GM19455 (cell line): Measurements from ENCODE around the gene PPP1R12A.
"Not testable (repeated sequence)": the region's sequence is repeated elsewhere in the genome, so short reads cannot be mapped to it uniquely, and the experiment has no call there.

ENCODE experiments used
- ATAC-seq: cut with Tn5 transposase; IDR thresholded peaks from one replicate; pipeline ENCODE4 v1.9.1; 2021; ENCODE audit not compliant: unreplicated experiment

The PPP1R12A gene

DNA sequence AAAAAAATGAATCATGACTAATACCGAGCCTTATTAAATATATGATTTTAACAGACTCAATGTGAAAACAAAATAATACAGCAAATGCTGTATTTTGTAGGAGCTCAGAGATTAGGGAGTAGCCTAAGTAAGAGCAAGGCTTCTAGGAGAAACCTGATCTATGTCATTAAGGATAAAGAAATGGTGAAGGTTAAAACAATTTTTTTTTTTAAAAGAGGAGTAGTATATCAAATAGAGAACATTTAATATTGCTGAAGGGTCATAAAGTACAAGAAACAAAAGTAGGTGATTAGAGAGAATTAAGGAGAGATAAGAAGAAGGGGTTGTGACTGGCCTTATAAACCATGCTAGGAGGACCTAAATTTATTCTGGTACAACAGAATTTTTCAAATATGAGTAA, 39.1 kb downstream of the PPP1R12A start:
- ATAC-seq = no peak

DNA sequence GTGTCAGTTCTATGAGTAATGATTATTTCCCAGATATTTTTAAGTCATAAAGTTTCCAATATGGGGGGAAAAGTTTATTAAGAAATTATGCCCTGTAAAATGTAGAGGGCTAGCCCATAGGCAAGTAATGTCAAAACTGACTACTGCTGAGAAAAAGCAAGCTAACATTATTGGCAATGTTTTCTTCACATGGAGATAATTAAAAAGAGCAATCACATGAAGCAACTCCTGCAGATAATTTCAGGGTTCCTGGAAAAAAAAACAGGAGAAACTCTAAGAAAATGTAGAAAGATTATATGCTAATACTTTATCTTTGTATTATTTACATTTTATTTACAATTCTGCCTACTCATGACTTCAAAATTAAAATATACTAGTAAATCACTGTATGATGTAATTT, 39.8 kb downstream of the PPP1R12A start:
- ATAC-seq = no peak

DNA sequence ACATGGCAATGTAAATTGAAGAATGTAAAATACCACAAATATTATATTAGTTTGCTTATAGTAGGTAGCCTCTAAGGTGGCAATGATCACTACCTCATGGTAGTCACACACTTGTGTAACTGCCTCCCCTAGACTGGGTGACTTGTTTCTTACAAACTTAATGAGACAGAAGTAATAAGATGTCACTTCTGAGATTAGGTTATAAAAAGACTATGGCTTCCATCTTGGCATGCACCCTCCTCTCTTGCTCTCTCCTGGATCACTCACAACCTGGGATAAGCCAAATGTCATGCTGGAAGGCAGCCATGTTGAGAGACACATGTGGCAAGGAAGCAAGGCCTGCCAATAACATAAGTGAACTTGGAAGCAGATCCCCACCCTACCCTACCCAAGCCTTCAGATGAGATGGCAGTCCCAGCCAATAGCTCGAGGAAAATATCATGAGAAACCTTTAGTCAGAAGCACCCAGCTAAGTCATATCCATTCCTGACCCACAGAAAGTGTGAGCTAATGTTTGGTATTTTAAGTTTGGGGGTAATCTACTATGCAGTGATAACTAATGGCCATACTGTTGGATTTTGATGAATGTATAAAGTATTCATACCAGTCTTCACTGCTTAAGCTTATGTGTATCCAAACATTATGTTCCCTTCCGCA, 43.3 kb downstream of the PPP1R12A start:
- no peak for ATAC-seq

DNA sequence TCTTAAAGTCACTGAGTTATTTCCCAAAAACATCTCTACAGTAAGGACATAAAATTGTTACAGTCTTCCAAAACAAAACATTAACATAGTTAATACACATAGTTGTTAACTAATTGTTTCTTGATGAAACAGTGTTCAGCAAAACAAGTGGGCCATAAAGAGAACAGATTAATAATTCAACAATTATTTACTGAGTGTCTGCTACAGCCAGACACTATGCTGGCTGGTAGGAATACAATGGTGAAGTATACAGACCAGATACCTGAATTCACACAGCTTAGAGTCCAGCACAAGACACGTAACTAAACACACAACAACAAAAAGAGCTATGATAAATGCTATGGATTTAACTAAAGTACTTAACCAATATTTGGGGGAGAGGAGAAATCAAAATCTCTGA, 47.0 kb downstream of the PPP1R12A start:
- ATAC-seq = no peak

DNA sequence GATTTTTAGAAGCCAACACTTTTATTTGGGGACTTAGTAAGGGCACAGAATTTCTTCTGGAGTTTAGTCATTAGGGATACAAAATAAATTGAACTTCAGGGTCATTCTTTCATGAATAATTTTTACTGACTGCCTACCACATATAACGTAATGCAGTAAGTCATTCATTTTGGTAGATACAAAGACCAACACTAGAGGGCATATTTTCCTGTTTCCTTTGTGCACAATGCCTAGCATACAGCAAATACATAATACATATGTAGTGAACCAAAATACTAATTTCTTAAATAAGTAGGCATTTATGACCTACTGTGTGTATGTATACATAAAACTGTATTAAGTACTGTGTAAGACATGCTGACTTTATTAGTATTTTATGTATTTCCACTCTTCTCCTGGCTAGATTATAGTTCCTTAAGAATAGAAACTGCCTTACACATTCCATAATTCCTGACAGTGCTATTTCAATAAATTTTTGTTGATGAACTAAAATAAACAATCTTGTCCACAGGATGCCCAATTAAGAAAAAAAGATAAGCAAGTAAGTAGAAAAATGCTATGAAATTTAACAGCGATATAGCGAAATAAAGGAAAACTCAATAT, 47.9 kb downstream of the PPP1R12A start:
- no peak for ATAC-seq

DNA sequence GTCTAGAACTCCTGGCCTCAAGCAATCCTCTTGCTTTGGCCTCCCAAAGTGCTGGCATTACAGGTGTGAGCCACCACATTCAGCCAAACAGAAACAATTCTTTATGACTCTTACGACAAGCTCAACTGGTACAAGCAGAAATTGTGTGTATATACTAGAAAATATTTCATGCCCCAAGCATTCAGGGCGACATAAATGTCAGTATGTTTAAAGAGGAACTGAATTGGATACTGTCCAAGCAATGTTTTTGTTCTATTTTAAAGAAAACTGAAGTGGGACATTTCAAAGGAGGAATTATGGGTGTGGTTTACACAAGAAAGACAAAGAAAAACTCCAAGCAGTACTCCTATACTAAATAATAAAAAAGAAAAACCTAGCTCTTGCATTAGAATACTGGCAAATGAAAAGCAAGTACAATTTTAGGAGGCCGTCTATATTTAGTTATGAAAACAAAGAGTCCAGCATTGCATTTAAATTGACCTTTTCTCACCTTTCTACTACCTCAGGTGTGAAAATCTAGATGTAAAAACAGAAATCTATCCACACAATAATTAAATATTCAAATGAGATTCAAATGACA, 48.9 kb downstream of the PPP1R12A start:
- no peak for ATAC-seq

DNA sequence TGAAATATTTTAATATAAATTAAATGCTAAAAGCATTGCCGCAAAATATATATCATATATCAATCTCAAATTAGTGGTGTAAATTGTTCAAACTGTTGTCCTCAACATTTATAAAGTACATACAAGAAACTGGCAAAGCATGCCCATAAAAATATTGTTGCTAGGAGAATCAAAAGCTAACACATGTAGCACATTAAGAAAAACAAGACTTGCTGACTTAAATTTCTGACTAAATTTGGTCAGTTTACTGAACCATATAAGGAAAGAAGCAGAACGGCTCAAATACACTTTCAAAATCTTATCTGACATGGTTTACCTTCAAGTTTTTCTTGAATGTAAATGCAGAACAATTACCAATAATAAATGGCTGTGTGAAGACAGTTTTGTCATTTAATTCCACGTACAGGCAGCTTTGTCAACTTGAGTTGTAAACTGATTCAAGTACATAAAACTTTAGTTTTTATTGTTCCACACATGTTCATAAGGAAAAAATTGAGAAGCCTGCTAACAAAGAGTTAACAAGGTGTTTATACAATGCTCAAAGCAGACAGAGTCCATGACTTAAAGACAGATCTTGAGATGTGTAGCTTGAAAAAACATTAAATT, 50.4 kb downstream of the PPP1R12A start:
- no peak for ATAC-seq

DNA sequence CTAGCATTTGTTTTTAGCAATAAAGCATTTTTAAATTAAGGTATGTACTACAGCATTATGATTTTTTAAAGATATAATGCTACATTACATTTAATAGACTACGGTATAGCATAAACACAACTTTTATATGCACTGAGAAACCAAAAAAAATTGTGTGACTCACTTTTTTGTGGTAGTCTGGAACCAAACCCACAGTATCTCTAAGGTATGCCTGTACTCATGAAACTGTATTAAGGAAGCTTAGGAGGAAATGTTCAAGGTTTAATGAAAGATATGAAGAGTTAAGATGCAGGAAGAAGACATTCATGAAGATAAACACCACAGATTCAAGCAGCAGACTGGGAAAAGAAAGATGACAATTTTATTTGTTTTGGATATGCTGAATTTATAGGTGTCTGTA, 51.7 kb downstream of the PPP1R12A start:
- no peak for ATAC-seq

DNA sequence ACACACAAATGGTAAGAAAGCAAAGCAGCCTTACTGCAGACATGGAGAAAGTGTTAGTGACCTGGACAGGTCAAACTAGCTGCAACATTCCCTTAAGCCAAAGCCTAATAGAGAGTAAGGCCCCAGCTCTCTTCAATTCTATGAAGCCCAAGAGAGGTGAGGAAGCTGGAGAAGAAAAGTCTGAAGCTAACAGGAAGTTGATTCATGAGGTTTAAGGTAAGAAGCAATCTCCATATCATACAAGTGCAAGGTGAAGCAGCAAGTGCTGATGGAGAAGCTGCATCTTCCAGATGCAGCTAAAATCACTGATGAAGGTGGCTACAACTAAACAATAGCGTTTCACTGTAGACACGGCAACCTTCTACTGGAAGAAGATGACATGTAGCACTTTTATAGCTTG, 53.5 kb downstream of the PPP1R12A start:
- ATAC-seq = no peak

DNA sequence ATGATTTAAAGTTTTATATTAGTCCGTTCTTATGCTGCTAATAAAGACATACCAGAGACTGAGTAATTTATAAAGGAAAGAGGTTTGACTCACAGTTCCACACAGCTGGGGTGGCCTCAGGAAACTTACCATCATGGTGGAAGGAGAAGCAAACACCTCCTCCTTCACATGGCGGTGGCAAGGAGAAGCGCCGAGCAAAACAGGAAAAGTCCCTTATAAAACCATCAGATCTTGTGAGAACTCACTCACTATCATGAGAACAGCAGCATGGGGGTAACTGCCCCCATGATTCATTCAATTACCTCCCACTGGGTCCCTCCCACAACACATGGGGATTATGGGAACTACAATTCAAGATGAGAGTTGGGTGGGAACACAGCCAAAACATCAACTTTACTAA, 56.4 kb downstream of the PPP1R12A start:
- ATAC-seq = not testable (repeated sequence)

DNA sequence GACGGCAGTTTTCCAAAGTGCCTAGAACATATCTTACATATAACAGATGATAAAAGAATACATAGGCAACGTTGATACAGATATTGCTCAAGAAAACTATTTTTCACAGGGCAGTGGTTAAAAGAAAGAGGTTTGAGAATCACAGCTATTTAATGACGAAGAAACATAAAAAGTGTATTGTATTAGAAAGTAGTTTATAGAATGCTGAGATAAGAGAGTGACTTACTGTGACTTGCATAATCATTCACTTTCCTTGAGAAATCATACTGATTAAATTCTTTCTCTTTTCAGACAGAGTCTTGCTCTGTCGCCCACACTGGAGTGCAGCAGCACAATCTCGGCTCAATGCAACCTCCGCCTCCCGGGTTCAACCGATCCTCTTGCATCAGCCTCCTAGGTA, 57.7 kb downstream of the PPP1R12A start:
- no peak for ATAC-seq

DNA sequence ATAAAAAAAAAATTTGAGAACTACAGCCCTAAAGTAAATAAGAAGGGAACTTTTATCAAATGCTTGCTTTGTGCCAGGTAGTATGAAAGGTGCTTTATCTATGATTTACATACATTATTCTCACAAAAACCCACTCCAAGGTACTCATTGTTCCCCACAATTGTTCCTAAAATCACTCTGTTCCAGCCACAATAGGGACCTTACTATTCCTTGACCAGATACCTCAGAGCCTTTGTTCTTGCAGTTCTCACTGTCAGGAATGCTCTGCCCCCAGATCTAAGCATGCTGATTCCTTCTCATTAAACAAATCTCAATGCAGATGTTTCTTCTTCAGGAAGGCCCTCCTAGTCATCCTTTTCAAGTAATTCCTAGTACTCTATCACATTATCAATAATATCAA, 60.2 kb downstream of the PPP1R12A start:
- no peak for ATAC-seq

DNA sequence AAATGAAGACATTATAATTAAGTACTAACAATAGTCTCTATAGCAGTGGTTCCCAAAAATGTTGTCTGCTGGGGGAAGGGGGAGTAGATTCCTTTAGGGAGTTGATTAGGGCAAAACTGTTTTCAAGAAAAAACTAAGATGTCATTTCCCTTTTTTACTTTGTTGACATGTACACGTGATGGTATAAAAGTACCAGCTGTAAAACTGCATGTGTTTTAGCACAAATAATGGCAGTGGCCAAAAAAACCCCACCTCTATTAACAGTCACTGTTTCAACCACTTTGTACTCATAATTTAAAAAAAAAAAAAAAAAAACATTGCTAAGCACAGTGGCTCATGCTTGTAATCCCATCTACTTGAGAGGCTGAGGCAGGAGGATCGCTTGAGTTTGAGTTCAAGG, 61.7 kb downstream of the PPP1R12A start:
- ATAC-seq = no peak

DNA sequence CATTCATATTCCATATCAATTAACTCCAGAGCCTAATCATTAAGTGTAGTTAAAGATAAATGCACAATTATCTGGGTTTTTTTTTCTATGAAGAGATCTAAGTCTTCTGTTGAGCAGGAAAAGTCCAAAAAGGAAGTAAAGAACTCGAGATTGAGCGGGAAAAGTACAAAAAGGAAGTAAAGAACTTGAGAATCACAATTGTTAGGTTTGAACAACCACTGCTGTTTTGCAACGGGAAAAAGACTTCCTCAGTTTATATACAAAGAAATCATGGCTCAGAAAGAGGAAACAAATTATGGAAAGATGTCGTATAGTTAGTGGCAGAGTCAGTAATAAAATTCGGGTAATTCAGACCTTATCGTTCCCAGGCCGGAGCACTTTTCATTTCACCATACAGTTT, 63.3 kb downstream of the PPP1R12A start:
- no peak for ATAC-seq

DNA sequence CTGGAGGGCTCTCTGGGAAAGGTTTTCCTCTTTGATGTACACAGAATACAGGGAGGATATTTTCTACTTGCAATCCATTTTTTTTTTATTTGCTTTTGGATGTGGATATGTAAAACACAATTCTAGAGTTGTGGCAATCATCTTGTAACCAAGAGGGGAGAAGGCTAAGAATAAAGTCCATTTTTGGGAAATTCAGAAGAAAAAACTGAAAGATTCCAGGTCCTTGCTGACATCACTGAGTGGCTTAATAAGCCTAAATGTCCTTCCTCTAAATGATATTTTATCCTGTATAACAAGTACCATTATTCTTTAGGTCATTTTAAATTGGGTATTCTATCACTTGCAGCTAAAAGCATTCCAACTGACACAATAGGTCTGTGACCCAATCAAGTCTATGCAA, 64.0 kb downstream of the PPP1R12A start:
- no peak for ATAC-seq

DNA sequence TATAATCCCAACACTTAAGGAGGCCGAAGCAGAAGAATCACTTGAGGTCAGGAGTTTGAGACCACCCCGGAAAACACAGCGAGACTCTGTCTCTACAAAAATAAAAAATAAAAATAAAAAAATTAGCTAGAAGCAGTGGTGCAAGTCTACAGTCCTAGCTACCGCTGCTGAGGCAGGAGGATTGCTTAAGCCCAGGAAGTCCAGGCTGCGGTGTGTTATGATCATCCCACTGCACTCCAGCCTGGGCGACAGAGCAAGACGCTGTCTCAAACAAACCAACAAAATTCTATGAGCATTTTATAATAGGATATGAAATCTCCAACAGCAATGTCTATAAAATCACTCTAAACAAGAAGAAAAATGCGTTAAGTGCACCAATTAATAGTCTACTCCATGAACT, 75.3 kb downstream of the PPP1R12A start:
- ATAC-seq = no peak

DNA sequence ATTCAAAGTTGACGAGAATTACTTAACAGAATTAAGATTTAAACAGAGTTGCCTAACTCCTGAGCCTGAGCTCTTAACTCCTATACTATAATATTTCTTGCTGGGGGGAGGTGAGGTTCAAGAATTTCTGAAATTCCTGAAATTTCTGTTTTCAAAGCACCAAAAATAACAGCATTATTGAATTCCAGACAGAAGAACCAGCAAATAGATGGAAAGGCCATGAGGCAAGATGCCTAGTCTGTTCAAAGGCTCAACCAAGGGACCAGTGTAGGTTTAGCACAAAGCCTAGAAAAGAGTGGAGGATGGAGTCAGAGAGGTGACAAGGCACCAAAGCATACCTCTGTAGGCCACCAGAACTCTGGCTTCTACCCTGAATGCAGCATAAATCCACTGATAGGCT, 76.4 kb downstream of the PPP1R12A start:
- no peak for ATAC-seq

DNA sequence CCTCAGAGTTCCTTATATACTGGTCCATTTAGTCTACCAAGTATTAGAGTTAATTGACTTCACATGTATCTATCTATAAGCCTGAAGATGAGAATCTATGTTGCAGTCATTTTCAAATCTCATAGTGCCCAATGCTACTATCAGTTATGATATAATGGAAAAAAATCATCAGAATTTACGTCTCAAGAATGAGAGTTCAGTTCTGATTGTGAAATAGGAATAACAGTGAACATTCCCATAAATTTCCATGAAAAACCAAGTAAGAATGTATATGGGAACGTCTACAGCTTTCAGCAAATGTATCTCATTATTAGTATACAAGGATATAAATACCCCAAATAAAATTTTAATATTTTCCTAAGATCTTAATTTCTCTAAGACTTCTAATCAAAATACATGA, 77.2 kb downstream of the PPP1R12A start:
- ATAC-seq = no peak

DNA sequence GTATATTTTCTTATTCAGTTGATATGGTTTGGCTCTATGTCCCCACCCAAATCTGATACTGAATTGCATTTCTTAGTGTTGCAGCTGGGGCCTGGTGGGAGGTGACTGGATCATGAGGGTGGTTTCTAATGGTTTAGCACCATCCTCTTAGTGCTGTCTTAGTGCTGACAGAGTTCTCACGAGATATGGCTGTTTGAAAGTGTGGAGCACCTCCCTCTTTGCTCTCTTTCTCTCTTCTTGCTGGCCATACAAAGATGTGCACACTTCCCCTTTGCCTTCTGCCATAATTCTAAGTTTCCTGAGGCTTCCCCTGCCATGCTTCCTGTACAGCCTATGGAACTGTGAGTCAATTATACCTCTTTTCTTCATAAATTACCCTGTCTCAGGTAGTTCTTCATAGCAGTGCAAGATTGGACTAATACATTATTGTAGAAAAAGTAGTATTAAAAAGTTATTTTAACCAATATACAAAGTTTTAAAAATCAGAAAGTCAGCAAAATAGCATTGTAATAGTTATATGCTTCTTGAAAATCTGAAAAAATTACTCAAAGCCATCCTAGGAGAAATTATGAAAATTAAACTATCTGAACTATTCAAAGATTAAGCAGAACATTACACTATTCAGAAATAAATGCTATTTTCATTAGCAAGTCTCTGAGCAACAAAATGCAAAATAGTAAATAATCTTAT, 84.1 kb downstream of the PPP1R12A start:
- ATAC-seq = no peak

DNA sequence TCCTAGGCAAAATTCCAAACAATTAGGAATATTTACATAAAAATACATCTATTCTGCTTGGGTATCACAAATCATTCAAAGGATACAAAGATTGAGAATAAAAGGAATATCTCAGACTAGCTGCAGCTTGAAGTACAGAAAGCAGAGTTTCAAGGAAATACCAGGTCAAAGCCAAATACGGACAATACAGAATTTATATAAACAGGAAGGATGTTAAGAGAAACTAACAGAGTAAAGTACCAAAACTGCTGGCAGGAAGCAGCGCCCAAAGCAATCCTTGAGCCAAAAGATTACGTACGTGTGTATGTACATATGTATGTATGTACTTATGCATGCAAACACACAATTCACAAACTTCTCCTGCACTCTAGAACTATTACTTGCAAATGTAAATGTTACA, 86.6 kb downstream of the PPP1R12A start:
- no peak for ATAC-seq

DNA sequence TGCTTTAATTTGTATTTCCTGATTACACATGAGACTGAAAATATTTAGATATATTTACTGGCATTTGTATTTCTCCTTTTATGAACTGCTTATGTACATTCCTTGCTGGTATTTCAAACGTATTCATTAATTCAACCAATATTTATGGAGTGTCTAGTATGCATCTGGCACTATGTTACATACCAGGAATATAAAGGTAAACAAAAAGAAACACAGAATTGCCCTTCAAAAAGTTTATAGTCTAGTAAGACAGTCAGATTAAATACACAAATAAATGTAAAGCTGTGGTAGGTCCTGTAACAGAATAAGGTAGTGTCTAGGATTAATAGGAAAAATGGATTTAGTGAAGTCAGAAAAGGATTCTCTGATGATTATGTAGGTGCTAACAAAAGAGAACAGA, 87.5 kb downstream of the PPP1R12A start:
- ATAC-seq = no peak

DNA sequence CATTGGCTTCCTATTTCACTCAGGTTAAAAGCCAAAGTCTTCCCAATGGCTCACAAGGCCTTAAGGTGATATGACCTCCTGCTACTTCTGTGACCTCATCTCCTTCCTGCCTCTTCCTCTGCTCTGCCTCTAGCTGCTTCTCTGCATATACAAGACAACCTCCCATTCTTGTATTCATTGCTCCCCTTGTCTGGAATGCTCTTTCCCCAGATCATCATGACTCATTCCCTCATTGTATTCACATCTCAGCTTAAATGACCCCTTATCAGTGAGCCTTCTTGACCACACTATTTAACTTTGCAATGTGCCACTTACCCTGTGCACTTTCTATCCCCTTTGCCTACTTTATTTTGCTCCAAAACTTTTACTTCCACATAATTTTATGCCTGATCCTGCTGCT, 90.2 kb downstream of the PPP1R12A start:
- ATAC-seq = no peak
